GM18517 (cell line): ENCODE measurements around the gene GSTA1.
"Not testable (repeated sequence)": the region's sequence is repeated elsewhere in the genome, so short reads cannot be mapped to it uniquely, and the experiment has no call there.

Experiments
- ATAC-seq: cut with Tn5 transposase; IDR thresholded peaks from one replicate; pipeline ENCODE4 v1.9.1; 2021; ENCODE audit warnings: mild to moderate bottlenecking, moderate library complexity; ENCODE audit not compliant: unreplicated experiment

Gene GSTA1

GRCh38 chr6:52759085-52759484 lies 44.5 kb downstream of the GSTA1 start:
- ATAC-seq, result no peak

GRCh38 chr6:52757651-52758338 lies 45.8 kb downstream of the GSTA1 start:
- ATAC-seq, result not testable (repeated sequence)

GRCh38 chr6:52754443-52754842 lies 49.2 kb downstream of the GSTA1 start:
- no peak for ATAC-seq

GRCh38 chr6:52753137-52753536 lies 50.5 kb downstream of the GSTA1 start:
- ATAC-seq, result not testable (repeated sequence)

- ATAC-seq, result no peak
Observed at GRCh38 chr6:52752310-52752709, 51.3 kb downstream of the GSTA1 start.

- ATAC-seq, result no peak
Observed at GRCh38 chr6:52749556-52750152, 54.0 kb downstream of the GSTA1 start.

- ATAC-seq, result not testable (repeated sequence)
Observed at GRCh38 chr6:52747301-52747700, 56.3 kb downstream of the GSTA1 start.

- ATAC-seq, result no peak
Observed at GRCh38 chr6:52746213-52746612, 57.4 kb downstream of the GSTA1 start.

GRCh38 chr6:52745764-52746201 lies 57.8 kb downstream of the GSTA1 start:
- ATAC-seq, result no peak

- no peak for ATAC-seq
Observed at GRCh38 chr6:52741872-52742271, 61.7 kb downstream of the GSTA1 start.
